ENCODE results near the gene ZNF581.
A peak's percentile ranks its signal among the peaks of the same experiment; 100 is the strongest.

Gene ZNF581

DNA sequence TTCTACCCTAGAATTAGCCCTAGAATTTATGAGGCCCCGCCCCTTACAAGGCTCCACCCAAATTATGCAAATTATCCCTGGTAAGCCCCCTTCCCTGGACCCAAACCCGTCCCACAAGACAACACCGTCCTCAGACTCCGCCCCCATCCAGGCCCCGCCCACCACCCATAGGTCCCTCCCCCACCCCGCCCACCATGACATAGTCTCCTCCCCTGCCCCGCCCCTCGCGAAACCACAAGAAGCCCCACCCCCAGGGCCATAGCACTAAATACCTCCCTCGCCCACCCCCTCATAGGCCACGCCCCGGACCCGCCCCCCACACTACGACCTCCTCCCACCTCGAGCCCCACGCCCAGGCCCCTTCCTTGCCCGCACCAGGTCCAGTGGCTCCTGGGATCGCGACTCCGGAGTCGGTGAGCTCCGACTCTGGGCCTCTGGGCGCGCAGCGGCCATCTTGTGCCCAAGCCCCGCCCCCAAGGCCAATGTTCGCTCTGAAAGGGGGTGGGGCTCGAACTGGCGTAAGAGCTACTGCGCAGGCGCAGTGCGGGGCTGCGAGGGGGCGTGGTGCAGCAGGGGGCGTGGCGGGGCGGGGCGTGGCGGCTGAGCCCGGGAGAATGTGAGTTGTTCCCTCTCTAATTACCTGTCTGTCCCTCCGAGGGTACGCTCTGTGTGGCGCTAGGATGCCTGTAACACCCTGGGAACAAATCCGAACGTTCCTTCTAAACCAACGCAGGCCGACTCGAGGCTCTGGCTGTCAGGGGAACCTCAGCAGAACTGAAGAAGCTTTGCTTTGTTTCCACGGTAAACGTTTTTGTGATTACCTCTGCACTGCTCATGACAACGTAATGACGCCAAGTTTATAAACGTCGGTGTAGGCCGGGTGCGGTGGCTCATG, 19.1 kb upstream of the ZNF581 start, which contains the start of gene ZNF784:
TSS of gene ZNF784 (minus strand) at position 458 of the 895 bp plus-strand sequence. CDS start at position 453, 5 bp downstream.
- peak within 1 kb of the TSS; percentile 80; the same call in 1 of the 2 replicates for H3K27ac ChIP-seq
- H3K4me1 ChIP-seq, result peaks cover 43% of the 10 kb centered on the region
- peak within 1 kb of the TSS; percentile 79; the same call in 1 of the 2 replicates for H3K9ac ChIP-seq
- H4K20me1 ChIP-seq, result 0 out of 2 replicates have a peak, but pooled peaks cover 20% of the 10 kb centered on the region
- H3K36me3 ChIP-seq, result peaks cover 30% of the 10 kb centered on the region
- no peak for TF ChIP-seq Cebpa-rat (IDR thresholded peaks at IDR 0.05)
- H3K27me3 ChIP-seq, result no peaks in the 10 kb centered on the region
- no peaks in the 10 kb centered on the region for H3K9me3 ChIP-seq
- peak within 1 kb of the TSS; percentile 79 for H3K4me2 ChIP-seq
- peak within 1 kb of the TSS; percentile 63 for H3K4me3 ChIP-seq

DNA sequence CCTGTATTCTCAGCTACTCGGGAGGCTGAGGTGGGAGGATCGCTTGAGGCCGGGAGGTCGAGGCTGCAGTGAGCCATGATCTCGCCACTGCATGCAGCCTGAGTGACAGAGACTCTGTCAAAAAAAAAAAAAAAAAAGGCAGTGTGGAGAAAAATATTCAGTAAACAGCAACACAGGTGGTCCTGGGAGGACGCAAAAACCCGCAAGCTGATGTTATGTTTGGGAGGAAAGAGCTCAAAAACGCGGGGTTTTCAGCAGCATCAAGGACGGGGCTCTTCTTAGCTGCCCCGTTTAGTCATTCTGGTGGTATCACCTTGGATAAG, 18.5 kb upstream of the ZNF581 start:
- TF ChIP-seq Cebpa-rat (IDR thresholded peaks at IDR 0.05), result no peak
- H3K27ac ChIP-seq, result no peak overlapping the region

DNA sequence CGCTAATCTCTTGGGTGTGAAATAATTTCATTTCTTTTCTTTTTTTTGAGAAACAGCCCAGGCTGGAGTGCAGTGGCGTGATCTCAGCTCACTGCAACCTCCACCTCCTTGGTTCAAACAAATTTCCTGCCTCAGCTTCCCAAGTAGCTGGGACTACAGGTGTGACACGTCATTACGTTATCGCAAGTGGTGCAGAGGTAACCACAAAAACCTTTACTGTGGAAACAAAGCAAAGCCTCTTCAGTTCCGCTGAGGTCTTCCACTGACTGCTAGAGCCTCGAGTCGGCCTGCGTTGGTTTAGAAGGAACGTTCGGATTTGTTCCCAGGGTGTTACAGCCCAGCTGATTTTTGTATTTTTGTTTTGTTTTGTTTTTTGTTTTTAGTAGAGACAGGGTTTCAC, 17.1 kb upstream of the ZNF581 start:
- Histone ChIP-seq H3K9me3 (no peaks in the 10 kb centered on the region), H4K20me1 (0 out of 2 replicates have a peak, but pooled peaks cover 20% of the 10 kb centered on the region), H3K9ac (no peak overlapping the region), H3K4me1 (peaks cover 46% of the 10 kb centered on the region), H3K4me2 (no peak overlapping the region), H3K27me3 (no peaks in the 10 kb centered on the region), H3K4me3 (no peak overlapping the region), H3K36me3 (peaks cover 11% of the 10 kb centered on the region), H3K27ac (no peak overlapping the region)
- no peak for TF ChIP-seq Cebpa-rat (IDR thresholded peaks at IDR 0.05)

More for the DNA sequence above, 18.5 kb upstream of the ZNF581 start:
- Histone ChIP-seq H3K4me2 (peak overlapping the region; percentile 79), H3K9ac (peak overlapping the region; percentile 79; the same call in 1 of the 2 replicates), H3K9me3 (no peaks in the 10 kb centered on the region), H4K20me1 (0 out of 2 replicates have a peak, but pooled peaks cover 20% of the 10 kb centered on the region), H3K4me1 (peaks cover 49% of the 10 kb centered on the region), H3K27me3 (no peaks in the 10 kb centered on the region), H3K4me3 (peak overlapping the region; percentile 63), H3K36me3 (peaks cover 25% of the 10 kb centered on the region)

DNA sequence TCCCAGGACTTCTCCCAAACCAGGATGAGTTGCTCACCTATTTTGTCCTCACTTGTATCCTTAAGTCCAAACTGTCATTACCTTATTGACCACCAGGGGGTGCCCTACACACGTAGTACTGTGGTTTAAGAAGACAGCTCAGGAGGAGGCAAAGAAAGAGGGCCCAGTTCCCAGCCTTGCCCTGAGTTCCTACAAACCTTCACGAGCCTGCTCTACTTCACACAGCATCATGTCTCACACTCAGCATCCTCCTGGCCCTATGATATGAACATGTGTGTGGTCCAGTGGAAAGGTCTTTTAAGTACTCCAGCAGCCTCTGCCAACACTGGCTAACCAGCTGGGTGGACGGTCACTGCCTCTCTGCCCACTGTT, 11.0 kb upstream of the ZNF581 start:
- Histone ChIP-seq H3K27me3 (no peaks in the 10 kb centered on the region; the same call in 1 of the 2 replicates), H3K4me2 (0 out of 2 replicates have a peak overlapping the region, but pooled peaks have one; percentile 18), H3K36me3 (no peaks in the 10 kb centered on the region), H3K4me1 (peaks cover 75% of the 10 kb centered on the region), H3K9me3 (no peaks in the 10 kb centered on the region), H4K20me1 (no peaks in the 10 kb centered on the region), H3K27ac (no peak overlapping the region), H3K9ac (no peak overlapping the region), H3K4me3 (no peak overlapping the region)
- TF ChIP-seq Cebpa-rat (IDR thresholded peaks at IDR 0.05), result no peak

DNA sequence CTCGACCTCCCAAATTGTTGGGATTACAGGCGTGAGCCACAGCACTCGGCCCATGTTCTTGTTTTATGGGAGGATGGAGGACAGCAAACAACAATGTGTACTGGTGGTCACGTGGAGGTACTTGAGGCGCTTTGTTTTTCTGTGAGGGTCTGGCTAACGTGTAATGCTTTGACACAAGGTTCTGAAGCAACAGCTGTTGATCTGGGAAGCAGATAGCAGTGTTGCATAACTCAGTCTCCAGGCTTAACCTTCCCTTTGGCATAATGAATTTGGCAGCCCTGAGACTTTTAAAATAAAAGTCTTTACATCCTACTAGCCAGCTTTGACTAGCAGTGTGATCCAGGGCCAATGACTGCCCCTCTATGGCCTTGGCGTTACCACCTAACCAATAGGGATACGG, 9.6 kb upstream of the ZNF581 start:
- H3K9ac ChIP-seq, result peak overlapping the region; percentile 97
- H3K27ac ChIP-seq, result peak overlapping the region; percentile 96
- peaks cover 82% of the 10 kb centered on the region for H3K4me1 ChIP-seq
- no peaks in the 10 kb centered on the region; the same call in 1 of the 2 replicates for H3K27me3 ChIP-seq
- H3K9me3 ChIP-seq, result no peaks in the 10 kb centered on the region
- H4K20me1 ChIP-seq, result no peaks in the 10 kb centered on the region
- H3K4me2 ChIP-seq, result peak overlapping the region; percentile 97
- peaks cover 7% of the 10 kb centered on the region for H3K36me3 ChIP-seq
- TF ChIP-seq Cebpa-rat (IDR thresholded peaks at IDR 0.05), result no peak
- peak overlapping the region; percentile 89; the same call in 1 of the 2 replicates for H3K4me3 ChIP-seq

DNA sequence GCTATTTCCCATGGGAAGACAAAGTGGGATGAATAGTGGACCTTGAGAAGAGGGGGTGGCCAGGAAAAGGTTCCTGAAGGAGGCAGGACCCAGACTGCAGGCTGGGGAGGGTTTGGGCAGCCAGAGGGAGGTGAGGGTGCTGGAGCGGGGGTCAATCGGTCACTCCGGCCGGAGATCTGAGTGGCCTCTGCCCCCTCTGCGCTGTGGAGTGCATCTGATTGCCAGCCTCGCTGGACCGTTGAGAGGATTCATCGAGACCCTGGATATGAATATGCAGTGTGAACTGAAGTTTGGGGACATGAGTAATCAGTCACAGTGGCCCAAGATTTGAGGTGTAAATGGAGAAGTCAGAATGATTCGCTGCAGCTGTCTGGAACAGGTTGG, 8.1 kb upstream of the ZNF581 start:
- H3K9me3 ChIP-seq, result no peaks in the 10 kb centered on the region
- no peak for TF ChIP-seq Cebpa-rat (IDR thresholded peaks at IDR 0.05)
- no peaks in the 10 kb centered on the region for H4K20me1 ChIP-seq
- peak overlapping the region; percentile 97 for H3K9ac ChIP-seq
- no peaks in the 10 kb centered on the region; the same call in 1 of the 2 replicates for H3K27me3 ChIP-seq
- peak overlapping the region; percentile 89 for H3K4me3 ChIP-seq
- H3K4me2 ChIP-seq, result peak overlapping the region; percentile 97
- peak overlapping the region; percentile 96 for H3K27ac ChIP-seq
- H3K36me3 ChIP-seq, result peaks cover 7% of the 10 kb centered on the region
- H3K4me1 ChIP-seq, result peaks cover 82% of the 10 kb centered on the region

DNA sequence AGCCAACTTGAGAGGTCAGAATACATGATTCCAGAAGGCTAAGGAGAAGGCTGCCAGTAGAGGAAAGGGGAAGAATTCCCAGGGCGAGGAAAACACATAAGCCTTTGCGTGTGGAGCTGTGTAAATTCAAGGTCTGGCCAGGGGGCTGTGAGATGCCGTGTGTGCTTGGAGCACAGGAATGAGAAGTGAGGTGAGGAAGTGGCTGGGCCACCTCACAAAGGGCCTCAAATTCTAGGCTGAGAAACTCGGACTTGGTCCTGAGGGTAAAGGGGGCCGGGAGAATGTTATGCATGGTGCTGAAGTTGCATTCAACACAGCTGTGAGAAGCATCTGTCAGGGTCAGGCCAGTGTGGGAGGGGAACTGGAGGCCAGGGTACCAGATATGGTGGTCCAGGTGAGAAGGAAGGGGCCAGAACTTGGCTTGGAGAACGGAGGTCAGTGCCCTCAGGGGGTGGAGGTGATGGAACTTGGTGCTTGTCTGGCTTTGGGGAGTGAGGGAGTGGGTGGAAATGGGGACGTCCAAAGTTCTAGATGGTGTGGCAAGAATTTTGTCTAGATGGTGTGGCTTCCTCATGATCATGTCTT, 7.5 kb upstream of the ZNF581 start:
- Histone ChIP-seq H3K4me1 (peaks cover 81% of the 10 kb centered on the region), H4K20me1 (no peaks in the 10 kb centered on the region), H3K9ac (peak overlapping the region; percentile 97), H3K4me2 (peak overlapping the region; percentile 97), H3K27me3 (no peaks in the 10 kb centered on the region; the same call in 1 of the 2 replicates), H3K9me3 (no peaks in the 10 kb centered on the region), H3K4me3 (peak overlapping the region; percentile 89), H3K27ac (peak overlapping the region; percentile 96), H3K36me3 (peaks cover 7% of the 10 kb centered on the region)
- TF ChIP-seq Cebpa-rat (IDR thresholded peaks at IDR 0.05), result no peak

DNA sequence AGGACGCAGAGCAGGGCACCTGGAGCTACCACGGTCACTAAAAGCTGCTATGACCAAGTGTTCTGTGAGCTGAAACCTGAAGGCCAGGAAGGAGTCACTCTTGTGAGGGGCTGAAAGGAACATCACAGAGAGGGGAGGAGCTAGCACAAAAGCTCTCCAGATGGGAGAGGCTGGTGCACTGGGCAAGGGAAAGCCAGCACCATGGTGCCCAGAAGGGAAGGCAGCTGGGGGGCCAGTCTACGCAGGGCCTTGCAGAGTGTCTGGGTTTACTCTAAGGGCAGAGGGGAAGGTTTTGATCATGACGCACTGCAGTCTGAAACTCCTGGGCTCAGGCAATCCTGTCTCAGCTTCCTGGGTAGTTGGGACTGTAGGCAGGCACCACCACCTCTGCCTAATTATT, 6.7 kb upstream of the ZNF581 start:
- H3K4me1 ChIP-seq, result peaks cover 79% of the 10 kb centered on the region

DNA sequence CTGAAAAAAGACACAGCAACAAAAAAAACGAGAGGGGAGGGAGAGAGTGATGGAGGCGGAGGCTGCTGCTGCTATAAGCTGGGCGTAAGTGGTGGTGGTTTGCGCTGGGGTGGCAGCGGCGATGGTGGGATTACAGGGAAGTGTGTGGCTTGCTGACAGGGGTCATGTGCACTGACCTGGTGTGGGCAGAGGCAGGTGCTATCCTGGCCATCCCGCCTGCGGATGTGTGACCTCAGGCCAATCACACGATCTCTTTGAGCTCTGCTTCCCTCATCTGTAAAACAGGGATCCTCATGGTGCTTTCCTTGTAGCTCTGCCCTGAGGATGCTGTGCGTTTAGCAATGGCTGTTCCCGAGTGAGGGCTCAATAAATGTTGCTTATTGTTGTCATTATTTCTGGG, 5.9 kb upstream of the ZNF581 start:
- no peaks in the 10 kb centered on the region for H3K9me3 ChIP-seq
- H3K27me3 ChIP-seq, result no peaks in the 10 kb centered on the region; the same call in 1 of the 2 replicates
- no peak overlapping the region for H3K27ac ChIP-seq
- no peak overlapping the region for H3K4me3 ChIP-seq
- peaks cover 76% of the 10 kb centered on the region for H3K4me1 ChIP-seq
- TF ChIP-seq Cebpa-rat (IDR thresholded peaks at IDR 0.05), result no peak
- H4K20me1 ChIP-seq, result no peaks in the 10 kb centered on the region
- no peak overlapping the region for H3K4me2 ChIP-seq
- H3K9ac ChIP-seq, result 0 out of 2 replicates have a peak overlapping the region, but pooled peaks have one; percentile 1
- peaks cover 7% of the 10 kb centered on the region for H3K36me3 ChIP-seq

More for the DNA sequence above, 6.7 kb upstream of the ZNF581 start:
- no peaks in the 10 kb centered on the region for H4K20me1 ChIP-seq
- no peak for TF ChIP-seq Cebpa-rat (IDR thresholded peaks at IDR 0.05)
- peak overlapping the region; percentile 32; the same call in 1 of the 2 replicates for H3K9ac ChIP-seq
- no peaks in the 10 kb centered on the region; the same call in 1 of the 2 replicates for H3K27me3 ChIP-seq
- H3K4me3 ChIP-seq, result peak overlapping the region; percentile 89; the same call in 1 of the 2 replicates
- no peaks in the 10 kb centered on the region for H3K9me3 ChIP-seq
- peaks cover 7% of the 10 kb centered on the region for H3K36me3 ChIP-seq
- H3K27ac ChIP-seq, result peak overlapping the region; percentile 27; the same call in 1 of the 2 replicates
- peak overlapping the region; percentile 97 for H3K4me2 ChIP-seq

All from BLaER1 (cell line).